ENCODE results near the gene PPP1R8. TPM values are rescaled to one million over a fixed set of nuclear protein-coding genes. Genes with fewer than 3 reads are reported as not detected.

Gene PPP1R8
- total and polyA plus RNA-seq, 4 donors, result 3.1 to 20.5 (median 17.5) TPM

DNA sequence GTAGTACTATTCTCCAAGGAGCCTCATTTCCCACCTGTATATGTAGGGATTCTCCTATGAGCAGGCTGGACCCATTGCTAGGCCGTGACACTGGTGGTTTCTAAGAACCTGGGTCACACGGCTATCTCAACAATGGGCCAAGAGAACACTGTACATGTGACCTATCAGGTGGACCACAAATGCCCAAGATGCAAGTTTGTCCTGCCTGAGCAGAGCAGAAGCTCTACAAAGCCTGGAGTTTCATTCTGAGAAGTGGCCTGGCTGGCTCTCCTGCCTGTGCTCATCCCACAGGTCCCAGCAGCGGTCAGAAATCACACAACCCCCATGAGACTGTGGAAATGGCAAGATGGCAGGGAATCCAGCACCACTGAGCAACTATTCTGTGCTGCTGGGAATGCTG, 58.9 kb downstream of the PPP1R8 start:
- H3K36me3 ChIP-seq (ENCODE audit: control insufficient read depth in 4 of 4, insufficient read depth in 3 of 4, low read depth in 1 of 4, low read length in 3 of 4), result peaks cover 6 to 45% (median 34%) of the 10 kb centered on the region in 4 donors
- H3K27ac ChIP-seq (ENCODE audit: low read depth in 1 of 2, low read length in 2 of 2), result no peak overlapping the region
- 91% methylated on average over 3 of the region's 3 CpGs for WGBS

More for the DNA sequence above, 58.9 kb downstream of the PPP1R8 start:
- H3K9ac ChIP-seq (ENCODE audit: low read depth in 1 of 2, low read length in 2 of 2), result no peak overlapping the region
- TF ChIP-seq, protein P1, sequence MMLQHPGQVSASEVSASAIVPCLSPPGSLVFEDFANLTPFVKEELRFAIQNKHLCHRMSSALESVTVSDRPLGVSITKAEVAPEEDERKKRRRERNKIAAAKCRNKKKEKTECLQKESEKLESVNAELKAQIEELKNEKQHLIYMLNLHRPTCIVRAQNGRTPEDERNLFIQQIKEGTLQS (IDR thresholded peaks at IDR 0.05), result no peak
- TF ChIP-seq, protein P2, sequence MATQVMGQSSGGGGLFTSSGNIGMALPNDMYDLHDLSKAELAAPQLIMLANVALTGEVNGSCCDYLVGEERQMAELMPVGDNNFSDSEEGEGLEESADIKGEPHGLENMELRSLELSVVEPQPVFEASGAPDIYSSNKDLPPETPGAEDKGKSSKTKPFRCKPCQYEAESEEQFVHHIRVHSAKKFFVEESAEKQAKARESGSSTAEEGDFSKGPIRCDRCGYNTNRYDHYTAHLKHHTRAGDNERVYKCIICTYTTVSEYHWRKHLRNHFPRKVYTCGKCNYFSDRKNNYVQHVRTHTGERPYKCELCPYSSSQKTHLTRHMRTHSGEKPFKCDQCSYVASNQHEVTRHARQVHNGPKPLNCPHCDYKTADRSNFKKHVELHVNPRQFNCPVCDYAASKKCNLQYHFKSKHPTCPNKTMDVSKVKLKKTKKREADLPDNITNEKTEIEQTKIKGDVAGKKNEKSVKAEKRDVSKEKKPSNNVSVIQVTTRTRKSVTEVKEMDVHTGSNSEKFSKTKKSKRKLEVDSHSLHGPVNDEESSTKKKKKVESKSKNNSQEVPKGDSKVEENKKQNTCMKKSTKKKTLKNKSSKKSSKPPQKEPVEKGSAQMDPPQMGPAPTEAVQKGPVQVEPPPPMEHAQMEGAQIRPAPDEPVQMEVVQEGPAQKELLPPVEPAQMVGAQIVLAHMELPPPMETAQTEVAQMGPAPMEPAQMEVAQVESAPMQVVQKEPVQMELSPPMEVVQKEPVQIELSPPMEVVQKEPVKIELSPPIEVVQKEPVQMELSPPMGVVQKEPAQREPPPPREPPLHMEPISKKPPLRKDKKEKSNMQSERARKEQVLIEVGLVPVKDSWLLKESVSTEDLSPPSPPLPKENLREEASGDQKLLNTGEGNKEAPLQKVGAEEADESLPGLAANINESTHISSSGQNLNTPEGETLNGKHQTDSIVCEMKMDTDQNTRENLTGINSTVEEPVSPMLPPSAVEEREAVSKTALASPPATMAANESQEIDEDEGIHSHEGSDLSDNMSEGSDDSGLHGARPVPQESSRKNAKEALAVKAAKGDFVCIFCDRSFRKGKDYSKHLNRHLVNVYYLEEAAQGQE (IDR thresholded peaks at IDR 0.05), result no peak
- TF ChIP-seq TAF1 (conservative IDR thresholded peaks at IDR 0.05) (no peak), YY1 (IDR thresholded peaks at IDR 0.05) (no peak), HNF4A (conservative IDR thresholded peaks at IDR 0.05) (no peak), FOXA2 (IDR thresholded peaks at IDR 0.05) (no peak), SP1 (IDR thresholded peaks at IDR 0.05) (no peak), EGR1 (IDR thresholded peaks at IDR 0.05; ENCODE audit: low read depth in 2 of 2) (no peak), NR2F2 (IDR thresholded peaks at IDR 0.05) (no peak)
- TF ChIP-seq, protein P3, sequence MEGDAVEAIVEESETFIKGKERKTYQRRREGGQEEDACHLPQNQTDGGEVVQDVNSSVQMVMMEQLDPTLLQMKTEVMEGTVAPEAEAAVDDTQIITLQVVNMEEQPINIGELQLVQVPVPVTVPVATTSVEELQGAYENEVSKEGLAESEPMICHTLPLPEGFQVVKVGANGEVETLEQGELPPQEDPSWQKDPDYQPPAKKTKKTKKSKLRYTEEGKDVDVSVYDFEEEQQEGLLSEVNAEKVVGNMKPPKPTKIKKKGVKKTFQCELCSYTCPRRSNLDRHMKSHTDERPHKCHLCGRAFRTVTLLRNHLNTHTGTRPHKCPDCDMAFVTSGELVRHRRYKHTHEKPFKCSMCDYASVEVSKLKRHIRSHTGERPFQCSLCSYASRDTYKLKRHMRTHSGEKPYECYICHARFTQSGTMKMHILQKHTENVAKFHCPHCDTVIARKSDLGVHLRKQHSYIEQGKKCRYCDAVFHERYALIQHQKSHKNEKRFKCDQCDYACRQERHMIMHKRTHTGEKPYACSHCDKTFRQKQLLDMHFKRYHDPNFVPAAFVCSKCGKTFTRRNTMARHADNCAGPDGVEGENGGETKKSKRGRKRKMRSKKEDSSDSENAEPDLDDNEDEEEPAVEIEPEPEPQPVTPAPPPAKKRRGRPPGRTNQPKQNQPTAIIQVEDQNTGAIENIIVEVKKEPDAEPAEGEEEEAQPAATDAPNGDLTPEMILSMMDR (IDR thresholded peaks at IDR 0.05; ENCODE audit: low read depth, low read length, missing input control), result no peak
- TF ChIP-seq, protein P4, sequence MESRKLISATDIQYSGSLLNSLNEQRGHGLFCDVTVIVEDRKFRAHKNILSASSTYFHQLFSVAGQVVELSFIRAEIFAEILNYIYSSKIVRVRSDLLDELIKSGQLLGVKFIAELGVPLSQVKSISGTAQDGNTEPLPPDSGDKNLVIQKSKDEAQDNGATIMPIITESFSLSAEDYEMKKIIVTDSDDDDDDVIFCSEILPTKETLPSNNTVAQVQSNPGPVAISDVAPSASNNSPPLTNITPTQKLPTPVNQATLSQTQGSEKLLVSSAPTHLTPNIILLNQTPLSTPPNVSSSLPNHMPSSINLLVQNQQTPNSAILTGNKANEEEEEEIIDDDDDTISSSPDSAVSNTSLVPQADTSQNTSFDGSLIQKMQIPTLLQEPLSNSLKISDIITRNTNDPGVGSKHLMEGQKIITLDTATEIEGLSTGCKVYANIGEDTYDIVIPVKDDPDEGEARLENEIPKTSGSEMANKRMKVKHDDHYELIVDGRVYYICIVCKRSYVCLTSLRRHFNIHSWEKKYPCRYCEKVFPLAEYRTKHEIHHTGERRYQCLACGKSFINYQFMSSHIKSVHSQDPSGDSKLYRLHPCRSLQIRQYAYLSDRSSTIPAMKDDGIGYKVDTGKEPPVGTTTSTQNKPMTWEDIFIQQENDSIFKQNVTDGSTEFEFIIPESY (IDR thresholded peaks at IDR 0.05), result no peak
- TF ChIP-seq, protein P5, sequence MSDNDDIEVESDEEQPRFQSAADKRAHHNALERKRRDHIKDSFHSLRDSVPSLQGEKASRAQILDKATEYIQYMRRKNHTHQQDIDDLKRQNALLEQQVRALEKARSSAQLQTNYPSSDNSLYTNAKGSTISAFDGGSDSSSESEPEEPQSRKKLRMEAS (IDR thresholded peaks at IDR 0.05), result no peak
- no peaks in the 10 kb centered on the region for H3K27me3 ChIP-seq (ENCODE audit: control insufficient read depth in 4 of 4, insufficient read depth in 4 of 4, low read length in 3 of 4)
- no peak overlapping the region for H3K4me3 ChIP-seq (ENCODE audit: low read depth in 1 of 3, low read length in 3 of 3)
- no peak for DNase-seq (ENCODE audit: low spot score)
- H3K4me1 ChIP-seq (ENCODE audit: control insufficient read depth in 4 of 4, insufficient read depth in 4 of 4, low read length in 3 of 4), result peaks cover 0 to 12% (median 0%) of the 10 kb centered on the region in 4 donors
- no peaks in the 10 kb centered on the region for H3K9me3 ChIP-seq (ENCODE audit: control insufficient read depth in 4 of 4, low read length in 3 of 4)
